ENCODE data around the gene YPEL3. TPM values are rescaled to one million over a fixed set of nuclear protein-coding genes. Genes with fewer than 3 reads are reported as not detected.

The YPEL3 gene
- total RNA-seq, 1 donor from 2014 or later: 9.6 TPM

GRCh38 chr16:30046178-30046577 is 49.8 kb downstream of the YPEL3 start:
- H3K36me3 Mint-ChIP-seq (ENCODE audit: low read depth): no peaks in the 10 kb centered on the region
- H3K4me1 Mint-ChIP-seq: peaks cover 11% of the 10 kb centered on the region
- no peak overlapping the region for H3K4me3 Mint-ChIP-seq
- no peak overlapping the region for H3K27ac Mint-ChIP-seq (ENCODE audit: unreplicated experiment)
- no peak for TF ChIP-seq CTCF (conservative IDR thresholded peaks at IDR 0.05)
- no peaks in the 10 kb centered on the region for H3K9me3 Mint-ChIP-seq
- no peak for DNase-seq (ENCODE audit: low read depth, low spot score)
- H3K27me3 Mint-ChIP-seq (ENCODE audit: low read depth): no peaks in the 10 kb centered on the region

Other genes starting within 250 kb of the YPEL3 start
- 37.5 and 40.6 TPM in 2 replicates for gene CDIPT, start 233.0 kb downstream of the YPEL3 start, total RNA-seq
- gene SEZ6L2, start 196.7 kb downstream of the YPEL3 start, total RNA-seq: 8.7 and 9.3 TPM in 2 replicates
- gene ASPHD1, start 195.7 kb downstream of the YPEL3 start, total RNA-seq: 2.5 and 2.8 TPM in 2 replicates
- gene KCTD13, start 170.0 kb downstream of the YPEL3 start, total RNA-seq: 24.3 and 25.2 TPM in 2 replicates
- gene TMEM219, start 134.1 kb downstream of the YPEL3 start, total RNA-seq: 70.7 and 74.0 TPM in 2 replicates
- gene TAOK2, start 122.3 kb downstream of the YPEL3 start, total RNA-seq: 67.7 and 73.2 TPM in 2 replicates
- gene HIRIP3, start 100.6 kb downstream of the YPEL3 start, total RNA-seq: 31.8 and 34.8 TPM in 2 replicates
- gene INO80E, start 100.0 kb downstream of the YPEL3 start, total RNA-seq: 81.9 and 88.6 TPM in 2 replicates
- gene DOC2A, start 85.2 kb downstream of the YPEL3 start, total RNA-seq: 5.7 and 6.4 TPM in 2 replicates
- gene C16orf92, start 73.0 kb downstream of the YPEL3 start, total RNA-seq: not detected in 2 replicates
- gene TLCD3B, start 64.9 kb downstream of the YPEL3 start, total RNA-seq: 14.2 and 15.3 TPM in 2 replicates
- 640 and 669 TPM in 2 replicates for gene ALDOA, start 30.5 kb downstream of the YPEL3 start, total RNA-seq
- gene PPP4C, start 20.2 kb downstream of the YPEL3 start, total RNA-seq: 141 and 144 TPM in 2 replicates
- gene TBX6, start 4.3 kb downstream of the YPEL3 start, total RNA-seq: 0.79 and 1.2 TPM in 2 replicates
- gene GDPD3, start 17.3 kb upstream of the YPEL3 start, total RNA-seq: 6.7 and 7.7 TPM in 2 replicates
- gene MAPK3, start 27.0 kb upstream of the YPEL3 start, total RNA-seq: 60.5 and 62.6 TPM in 2 replicates
- 25.2 and 25.8 TPM in 2 replicates for gene CORO1A, start 87.4 kb upstream of the YPEL3 start, total RNA-seq
- gene BOLA2B, start 97.5 kb upstream of the YPEL3 start, total RNA-seq: 103 and 118 TPM in 2 replicates
- gene SLX1A, start 97.7 kb upstream of the YPEL3 start, total RNA-seq: 45.0 and 69.1 TPM in 2 replicates
- gene SULT1A3, start 103.0 kb upstream of the YPEL3 start, total RNA-seq: 23.9 and 26.4 TPM in 2 replicates
- gene NPIPB13, start 152.3 kb upstream of the YPEL3 start, total RNA-seq: 11.2 and 15.4 TPM in 2 replicates